Measurements from ENCODE around the gene SNAP29.

DNA sequence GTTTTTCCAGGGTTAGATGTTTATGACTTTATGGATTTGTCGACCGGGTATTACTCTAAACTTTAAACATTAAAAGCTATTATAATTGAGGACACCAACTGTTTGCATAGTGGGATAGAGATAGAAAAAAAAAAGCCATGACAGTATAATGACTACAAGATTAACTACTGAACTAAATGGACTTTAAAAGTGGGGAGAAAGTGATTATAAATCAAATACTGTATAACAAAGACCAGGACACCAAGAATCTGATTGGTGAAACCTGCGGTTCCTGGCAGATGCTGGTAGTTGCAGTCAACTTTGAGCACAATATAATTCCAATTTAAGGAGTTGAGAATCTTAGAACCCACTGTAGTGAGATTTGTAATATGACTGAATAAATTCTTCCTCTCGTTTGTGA, 60.9 kb downstream of the SNAP29 start:
- TF ChIP-seq CTCF (conservative IDR thresholded peaks at IDR 0.05 in 1 of 2, IDR thresholded peaks at IDR 0.05 in 1 of 2; ENCODE audit: extremely low read depth in 1 of 2, insufficient read depth in 1 of 2, low read depth in 1 of 2, low read length in 2 of 2): no peak
- no peak for TF ChIP-seq EZH2 (IDR thresholded peaks at IDR 0.05; ENCODE audit: borderline replicate concordance, low read length)
